Adrenal gland (tissue), 5 donors: Measurements from ENCODE around the gene ZNF697.
"Not testable (repeated sequence)": the region's sequence is repeated elsewhere in the genome, so short reads cannot be mapped to it uniquely, and the experiment has no call there.

ENCODE experiments used
- CTCF ChIP-seq, 6 experiments: fragments of 450-650 bp in 4 of 6; fragments of 200-600 bp in 2 of 6; sonication (generic) in 1 of 6; IDR thresholded peaks; 1 replicate in 5 of 6; 2 replicates in 1 of 6; pipeline versions ENCODE4 v1.5.1 to v1.8.0; 2016 to 2021; ENCODE audit warnings: antibody characterized with exemption in 6 of 6, mild to moderate bottlenecking in 2 of 6, moderate library complexity in 1 of 6
- POLR2A ChIP-seq, 2 donors: fragments of 450-650 bp; IDR thresholded peaks; one replicate each; pipeline ENCODE4 v1.6.1; 2017; ENCODE audit warnings: antibody characterized with exemption in 2 of 2, mild to moderate bottlenecking in 2 of 2, moderate library complexity in 1 of 2
- donor health status: DM: no; HTN: no; CAD: no.

- not testable (repeated sequence) for TF ChIP-seq CTCF, POLR2A (IDR thresholded peaks at IDR 0.05)
These were observed 31.3 kb downstream of the ZNF697 start for GRCh38 chr1:119616748-119617147.
